ENCODE results near the gene SV2B.

GRCh38 chr15:91142946-91143345, 42.9 kb downstream of the SV2B start:
- TF ChIP-seq CTCF (IDR thresholded peaks at IDR 0.05) (no peak), POLR2AphosphoS5 (IDR thresholded peaks at IDR 0.05) (no peak)

All from upper lobe of left lung (tissue), 4 donors.